GM10266 (cell line): ENCODE data around the gene PDZRN3.

Experiments used
- DNase-seq: peaks from one replicate; pipeline ENCODE4 v3.0.0; 2012; ENCODE audit errors: extremely low spot score
- TF ChIP-seq, protein P1 (sequence below): IDR thresholded peaks from 2 replicates; pipeline ENCODE4 v1.5.1; 2012; ENCODE audit warnings: mild to moderate bottlenecking, low read depth; ENCODE audit not compliant: control insufficient read depth, insufficient read depth; ENCODE audit errors: missing control alignments

PDZRN3 gene

DNA sequence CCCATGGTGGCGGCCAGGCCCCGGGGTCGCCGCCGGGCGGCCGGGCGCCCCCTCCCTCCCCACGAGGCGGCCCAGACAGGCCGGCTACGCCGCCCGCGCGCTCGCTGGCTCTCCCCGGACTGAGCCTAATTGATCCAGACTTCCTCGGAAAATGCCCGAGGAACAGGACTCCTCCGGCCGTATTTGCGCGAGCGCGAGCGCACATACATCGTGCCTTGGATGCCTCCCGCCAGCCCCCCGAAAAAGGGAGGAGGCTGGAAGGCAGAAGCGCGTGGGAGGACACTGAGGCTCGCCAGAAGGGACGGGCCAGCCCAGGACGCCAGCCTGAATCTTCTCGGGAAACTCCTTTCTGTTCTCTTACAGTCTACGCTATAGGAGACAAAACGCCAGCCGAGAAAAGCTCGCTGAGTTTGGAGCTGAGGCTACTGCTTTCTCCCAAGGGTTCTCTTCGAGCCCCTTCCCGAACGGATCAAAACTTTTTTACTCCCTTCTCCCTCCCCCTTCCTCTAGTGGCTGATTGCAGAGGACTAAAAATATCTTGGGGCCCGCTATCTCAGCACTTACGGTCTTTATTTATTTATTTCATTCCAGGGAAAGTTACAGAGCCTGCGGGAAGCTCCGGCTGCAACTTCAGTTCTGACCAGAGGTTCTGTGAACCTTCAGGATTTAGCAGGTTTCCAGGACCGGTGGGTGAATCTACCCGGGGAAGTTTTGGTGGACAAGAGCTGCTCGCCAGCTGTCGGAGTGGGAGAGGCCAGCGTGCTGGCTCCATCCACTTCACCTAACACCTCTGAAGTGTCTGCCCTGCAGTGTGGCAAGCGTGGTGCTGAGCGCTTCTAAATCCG, at the start of gene PDZRN3:
PDZRN3 (minus strand) TSS at position 121 of the 845 bp plus-strand sequence.
- TF ChIP-seq, protein P1, sequence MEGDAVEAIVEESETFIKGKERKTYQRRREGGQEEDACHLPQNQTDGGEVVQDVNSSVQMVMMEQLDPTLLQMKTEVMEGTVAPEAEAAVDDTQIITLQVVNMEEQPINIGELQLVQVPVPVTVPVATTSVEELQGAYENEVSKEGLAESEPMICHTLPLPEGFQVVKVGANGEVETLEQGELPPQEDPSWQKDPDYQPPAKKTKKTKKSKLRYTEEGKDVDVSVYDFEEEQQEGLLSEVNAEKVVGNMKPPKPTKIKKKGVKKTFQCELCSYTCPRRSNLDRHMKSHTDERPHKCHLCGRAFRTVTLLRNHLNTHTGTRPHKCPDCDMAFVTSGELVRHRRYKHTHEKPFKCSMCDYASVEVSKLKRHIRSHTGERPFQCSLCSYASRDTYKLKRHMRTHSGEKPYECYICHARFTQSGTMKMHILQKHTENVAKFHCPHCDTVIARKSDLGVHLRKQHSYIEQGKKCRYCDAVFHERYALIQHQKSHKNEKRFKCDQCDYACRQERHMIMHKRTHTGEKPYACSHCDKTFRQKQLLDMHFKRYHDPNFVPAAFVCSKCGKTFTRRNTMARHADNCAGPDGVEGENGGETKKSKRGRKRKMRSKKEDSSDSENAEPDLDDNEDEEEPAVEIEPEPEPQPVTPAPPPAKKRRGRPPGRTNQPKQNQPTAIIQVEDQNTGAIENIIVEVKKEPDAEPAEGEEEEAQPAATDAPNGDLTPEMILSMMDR = no peak
- DNase-seq = no peak

- TF ChIP-seq, protein P1 = no peak
- DNase-seq = no peak
Observed at GRCh38 chr3:73674280-73674679, 49.5 kb upstream of the PDZRN3 start.

- TF ChIP-seq, protein P1 = no peak
- no peak for DNase-seq
Observed at GRCh38 chr3:73669260-73669659, 44.5 kb upstream of the PDZRN3 start.

DNA sequence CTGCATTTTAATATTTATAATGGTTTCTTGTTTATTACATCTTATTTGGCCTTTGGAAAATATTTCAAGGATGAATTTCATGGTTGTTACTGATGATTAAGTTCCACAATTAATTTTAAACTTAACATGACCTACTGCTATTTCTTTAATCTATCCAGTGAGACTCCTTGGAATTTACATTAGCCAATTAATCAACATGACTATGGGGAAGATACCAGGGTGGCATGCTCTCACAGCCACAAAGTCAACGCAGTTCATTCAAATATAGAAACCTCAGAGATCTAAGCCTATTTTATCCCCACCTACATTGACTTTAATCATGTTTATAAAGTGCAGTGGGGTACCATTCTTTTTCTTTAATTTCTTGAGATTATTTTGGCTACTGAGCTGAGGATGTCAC, 43.6 kb upstream of the PDZRN3 start:
- no peak for DNase-seq
- TF ChIP-seq, protein P1 = no peak

DNA sequence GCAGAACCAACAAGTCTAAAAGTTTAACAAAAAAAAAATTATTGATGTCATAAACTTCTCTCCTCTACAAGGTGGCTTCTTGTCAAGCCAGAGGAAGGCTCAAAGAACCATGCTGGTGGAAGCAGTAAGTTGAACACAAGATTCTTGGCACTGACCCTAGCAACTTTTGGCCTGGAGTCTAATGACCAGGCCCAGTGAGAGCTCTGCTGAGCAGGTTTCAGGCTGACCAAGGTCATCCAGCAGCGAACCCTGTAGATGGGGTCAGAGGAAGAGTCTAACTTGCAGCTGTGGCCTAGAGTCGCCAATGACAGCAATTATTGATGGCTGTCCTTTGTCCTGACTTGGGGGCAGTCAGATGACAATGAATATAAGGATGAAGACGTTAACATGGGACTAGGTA, 43.1 kb upstream of the PDZRN3 start:
- DNase-seq = no peak
- TF ChIP-seq, protein P1 = no peak

DNA sequence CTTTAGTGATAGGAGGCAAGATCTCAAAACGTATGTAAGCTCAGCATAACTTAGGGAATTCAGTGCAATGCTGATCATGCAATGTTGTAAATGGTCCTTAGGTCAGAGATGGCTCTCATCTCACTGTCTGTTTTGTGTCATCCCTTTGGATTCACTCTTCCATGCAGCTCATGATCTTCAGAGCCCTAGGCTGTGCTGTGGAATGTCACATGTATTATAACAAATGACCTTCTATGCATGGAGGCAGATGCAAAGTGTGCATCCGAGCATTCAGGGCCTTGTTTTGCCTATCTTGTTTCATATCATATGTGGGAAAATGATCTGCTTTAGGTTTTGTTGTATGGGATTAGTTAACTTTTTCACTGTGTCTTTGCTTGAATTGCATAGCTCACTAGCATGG, 40.5 kb upstream of the PDZRN3 start:
- TF ChIP-seq, protein P1 = no peak
- DNase-seq = no peak

- TF ChIP-seq, protein P1 = no peak
- DNase-seq = no peak
Observed at GRCh38 chr3:73664389-73664788, 39.6 kb upstream of the PDZRN3 start.
